ENCODE measurements around the gene EPAS1. TPM values are rescaled to one million over a fixed set of nuclear protein-coding genes. Genes with fewer than 3 reads are reported as not detected.

The EPAS1 gene
- polyA plus RNA-seq, 1 of the 3 experiments (the other 2 are of a cell fraction) = 69.2 TPM

DNA sequence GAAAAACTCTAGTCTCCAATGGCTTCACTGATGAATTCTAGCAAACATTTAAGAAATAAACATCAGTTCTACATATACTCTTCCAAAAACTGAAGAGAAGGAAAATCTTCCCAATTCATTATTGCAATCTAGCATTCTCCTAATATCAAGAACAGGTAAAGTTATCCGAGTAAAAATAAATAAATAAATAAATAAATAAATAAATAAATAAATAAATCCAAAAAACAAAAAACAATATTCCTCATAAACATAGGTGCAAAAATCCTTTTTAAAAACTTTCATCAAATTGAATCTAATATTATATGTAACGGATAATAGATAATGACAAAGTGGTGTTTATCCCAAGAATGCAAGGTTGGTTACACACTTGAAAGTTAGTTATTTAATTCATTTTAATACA, 123.7 kb downstream of the EPAS1 start:
- H3K4me1 ChIP-seq (ENCODE audit: control insufficient read depth in 1 of 2, insufficient read depth in 2 of 2, low read depth in 1 of 2, low read length in 1 of 2) = no peaks in the 10 kb centered on the region
- no peaks in the 10 kb centered on the region for H3K36me3 ChIP-seq (replicated peaks in 1 of 2; ENCODE audit: control insufficient read depth in 1 of 2, insufficient read depth in 2 of 2, low read length in 1 of 2)
- POLR2A ChIA-PET = no interaction called here
- no peak overlapping the region for H3K9ac ChIP-seq
- TF ChIP-seq JUND (IDR thresholded peaks at IDR 0.05) (no peak), FOXJ3 (CRISPR knock-in tag; IDR thresholded peaks at IDR 0.05) (no peak), SIN3A (IDR thresholded peaks at IDR 0.05; ENCODE audit: borderline replicate concordance, low read depth, low read length) (no peak), TAF1 (IDR thresholded peaks at IDR 0.05; ENCODE audit: borderline replicate concordance, low read depth, low read length) (no peak), RFX5 (IDR thresholded peaks at IDR 0.05; ENCODE audit: low read length) (no peak), EP300 (IDR thresholded peaks at IDR 0.05; ENCODE audit: borderline replicate concordance in 1 of 2, low read depth in 1 of 2, low read length in 1 of 2) (no peak), TEAD4 (IDR thresholded peaks at IDR 0.05; ENCODE audit: borderline replicate concordance, insufficient read depth) (no peak), CHD2 (IDR thresholded peaks at IDR 0.05; ENCODE audit: low read length, partially characterized antibody) (no peak), GATA2 (CRISPR knock-in tag; IDR thresholded peaks at IDR 0.05) (no peak), MXI1 (IDR thresholded peaks at IDR 0.05; ENCODE audit: low read depth, low read length) (no peak), MEF2A (IDR thresholded peaks at IDR 0.05; ENCODE audit: borderline replicate concordance, low read depth) (no peak), POLR2AphosphoS5 (IDR thresholded peaks at IDR 0.05; ENCODE audit: low read depth, low read length) (no peak), NFIC (IDR thresholded peaks at IDR 0.05; ENCODE audit: borderline replicate concordance) (no peak), RCOR1 (IDR thresholded peaks at IDR 0.05; ENCODE audit: low read length) (no peak), FOXM1 (IDR thresholded peaks at IDR 0.05; ENCODE audit: low read depth) (no peak)
- TF ChIP-seq, protein P1, sequence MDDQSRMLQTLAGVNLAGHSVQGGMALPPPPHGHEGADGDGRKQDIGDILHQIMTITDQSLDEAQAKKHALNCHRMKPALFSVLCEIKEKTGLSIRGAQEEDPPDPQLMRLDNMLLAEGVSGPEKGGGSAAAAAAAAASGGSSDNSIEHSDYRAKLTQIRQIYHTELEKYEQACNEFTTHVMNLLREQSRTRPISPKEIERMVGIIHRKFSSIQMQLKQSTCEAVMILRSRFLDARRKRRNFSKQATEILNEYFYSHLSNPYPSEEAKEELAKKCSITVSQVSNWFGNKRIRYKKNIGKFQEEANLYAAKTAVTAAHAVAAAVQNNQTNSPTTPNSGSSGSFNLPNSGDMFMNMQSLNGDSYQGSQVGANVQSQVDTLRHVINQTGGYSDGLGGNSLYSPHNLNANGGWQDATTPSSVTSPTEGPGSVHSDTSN (IDR thresholded peaks at IDR 0.05) = no peak
- TF ChIP-seq, protein P2, sequence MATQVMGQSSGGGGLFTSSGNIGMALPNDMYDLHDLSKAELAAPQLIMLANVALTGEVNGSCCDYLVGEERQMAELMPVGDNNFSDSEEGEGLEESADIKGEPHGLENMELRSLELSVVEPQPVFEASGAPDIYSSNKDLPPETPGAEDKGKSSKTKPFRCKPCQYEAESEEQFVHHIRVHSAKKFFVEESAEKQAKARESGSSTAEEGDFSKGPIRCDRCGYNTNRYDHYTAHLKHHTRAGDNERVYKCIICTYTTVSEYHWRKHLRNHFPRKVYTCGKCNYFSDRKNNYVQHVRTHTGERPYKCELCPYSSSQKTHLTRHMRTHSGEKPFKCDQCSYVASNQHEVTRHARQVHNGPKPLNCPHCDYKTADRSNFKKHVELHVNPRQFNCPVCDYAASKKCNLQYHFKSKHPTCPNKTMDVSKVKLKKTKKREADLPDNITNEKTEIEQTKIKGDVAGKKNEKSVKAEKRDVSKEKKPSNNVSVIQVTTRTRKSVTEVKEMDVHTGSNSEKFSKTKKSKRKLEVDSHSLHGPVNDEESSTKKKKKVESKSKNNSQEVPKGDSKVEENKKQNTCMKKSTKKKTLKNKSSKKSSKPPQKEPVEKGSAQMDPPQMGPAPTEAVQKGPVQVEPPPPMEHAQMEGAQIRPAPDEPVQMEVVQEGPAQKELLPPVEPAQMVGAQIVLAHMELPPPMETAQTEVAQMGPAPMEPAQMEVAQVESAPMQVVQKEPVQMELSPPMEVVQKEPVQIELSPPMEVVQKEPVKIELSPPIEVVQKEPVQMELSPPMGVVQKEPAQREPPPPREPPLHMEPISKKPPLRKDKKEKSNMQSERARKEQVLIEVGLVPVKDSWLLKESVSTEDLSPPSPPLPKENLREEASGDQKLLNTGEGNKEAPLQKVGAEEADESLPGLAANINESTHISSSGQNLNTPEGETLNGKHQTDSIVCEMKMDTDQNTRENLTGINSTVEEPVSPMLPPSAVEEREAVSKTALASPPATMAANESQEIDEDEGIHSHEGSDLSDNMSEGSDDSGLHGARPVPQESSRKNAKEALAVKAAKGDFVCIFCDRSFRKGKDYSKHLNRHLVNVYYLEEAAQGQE (IDR thresholded peaks at IDR 0.05; ENCODE audit: low read depth, low read length) = no peak
- H4K20me1 ChIP-seq (ENCODE audit: insufficient read depth) = no peaks in the 10 kb centered on the region
- no peaks in the 10 kb centered on the region for H3K79me2 ChIP-seq (ENCODE audit: insufficient read depth)
- H3F3A ChIP-seq (replicated peaks; ENCODE audit: insufficient read depth) = no peaks in the 10 kb centered on the region
- DNase-seq = no peak
- no peak overlapping the region for H2AFZ ChIP-seq (ENCODE audit: low read depth)
- no peaks in the 10 kb centered on the region for H3K9me2 ChIP-seq
- peaks cover 26% of the 10 kb centered on the region for H3K9me3 ChIP-seq
- H3K27ac ChIP-seq (ENCODE audit: low read depth in 2 of 2, low read length in 1 of 2) = no peak overlapping the region
- no peaks in the 10 kb centered on the region for H3K27me3 ChIP-seq (ENCODE audit: insufficient read depth)
- CTCF ChIA-PET = interaction anchor here (1.7 kb wide), 1 partner anchor 39 kb away, joined by 4 read pairs; no protein-coding TSS in a partner anchor
- H3K4me2 ChIP-seq = no peak overlapping the region
- 96% methylated on average over 2 of the region's 2 CpGs for WGBS (ENCODE audit: low lambda C conversion rate)
- no peak overlapping the region for H3K4me3 ChIP-seq (ENCODE audit: low read depth in 2 of 2, low read length in 1 of 2)
